ENCODE results near the gene TMEM14C.
"Not testable (repeated sequence)": the region's sequence is repeated elsewhere in the genome, so short reads cannot be mapped to it uniquely, and the experiment has no call there.

The TMEM14C gene

DNA sequence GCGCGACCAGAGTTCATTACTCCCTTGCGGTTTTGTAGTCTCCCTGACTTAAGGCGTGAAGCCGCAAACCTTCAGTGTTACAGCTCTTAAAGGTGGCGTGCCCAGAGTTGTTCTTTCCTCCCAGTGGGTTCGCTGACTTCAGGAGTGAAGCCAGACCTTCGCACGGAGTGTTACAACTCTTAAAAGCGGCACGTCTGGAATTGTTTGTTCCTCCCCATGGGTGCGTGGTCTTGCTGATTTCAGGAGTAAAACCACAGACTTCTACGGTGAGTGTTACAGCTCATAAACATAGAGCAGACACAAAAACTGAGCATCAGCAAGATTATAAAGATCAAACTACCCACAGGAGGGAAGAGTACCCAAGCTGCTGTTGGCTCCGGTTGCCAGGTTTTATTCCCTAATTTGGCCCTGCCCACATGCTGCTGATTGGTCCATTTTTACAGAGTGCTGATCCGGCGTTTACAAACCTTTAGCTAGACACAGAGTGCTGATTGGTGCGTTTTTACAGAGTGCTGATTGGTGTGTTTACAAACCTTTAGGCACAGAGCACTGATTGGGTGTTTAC is 10.4 kb downstream of the TMEM14C start:
- DNase-seq, result peak in 1 of 2 experiments; percentile 15

DNA sequence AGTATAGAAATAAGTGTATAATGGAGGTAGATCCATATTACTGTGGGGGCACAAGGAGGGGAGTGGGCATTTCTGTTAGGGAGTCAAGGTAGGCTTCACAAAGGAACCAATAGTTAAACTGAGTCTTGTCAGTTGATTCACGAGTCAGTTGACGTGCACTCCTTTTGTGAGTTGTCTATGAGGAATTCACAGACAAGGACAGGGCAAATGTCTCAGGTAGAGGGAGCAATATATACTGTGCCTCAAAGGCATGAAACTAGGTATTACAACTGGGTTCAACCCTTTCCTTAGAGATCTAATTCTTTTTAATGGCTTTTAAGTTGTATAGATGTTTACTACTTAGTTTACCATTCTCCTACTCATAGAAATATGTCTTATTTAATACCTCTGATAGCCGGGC is 11.0 kb downstream of the TMEM14C start:
- no peak for DNase-seq
- TF ChIP-seq POLR2A (IDR thresholded peaks at IDR 0.05; ENCODE audit: low read length), result no peak
- no peak for TF ChIP-seq GATA1 (IDR thresholded peaks at IDR 0.05; ENCODE audit: low read depth, low read length)

More for the DNA sequence above, 10.4 kb downstream of the TMEM14C start:
- TF ChIP-seq GATA1 (IDR thresholded peaks at IDR 0.05; ENCODE audit: low read depth, low read length), result no peak
- peak; percentile 24 for TF ChIP-seq POLR2A (IDR thresholded peaks at IDR 0.05; ENCODE audit: low read length)

DNA sequence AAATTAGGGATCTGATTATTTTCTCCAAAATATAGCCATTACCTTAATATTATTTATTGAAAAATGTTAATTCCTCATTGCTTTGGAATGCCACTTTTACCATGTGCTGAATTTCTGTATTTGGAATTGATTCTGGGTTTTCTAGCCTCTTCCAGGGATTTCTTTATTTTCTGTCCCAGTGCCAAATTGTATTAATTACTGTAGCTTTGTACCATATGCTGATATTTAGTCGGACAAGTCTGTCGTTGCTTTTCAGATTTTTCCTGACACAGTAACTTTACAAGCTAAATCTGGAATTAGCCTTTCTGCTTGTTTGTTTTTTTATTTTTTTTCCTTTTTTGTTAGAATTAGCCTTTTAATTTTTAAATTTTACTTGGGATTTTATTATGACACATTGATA is 13.9 kb downstream of the TMEM14C start:
- no peak for DNase-seq
- TF ChIP-seq POLR2A (IDR thresholded peaks at IDR 0.05; ENCODE audit: low read length) (no peak), GATA1 (IDR thresholded peaks at IDR 0.05; ENCODE audit: low read depth, low read length) (no peak)

DNA sequence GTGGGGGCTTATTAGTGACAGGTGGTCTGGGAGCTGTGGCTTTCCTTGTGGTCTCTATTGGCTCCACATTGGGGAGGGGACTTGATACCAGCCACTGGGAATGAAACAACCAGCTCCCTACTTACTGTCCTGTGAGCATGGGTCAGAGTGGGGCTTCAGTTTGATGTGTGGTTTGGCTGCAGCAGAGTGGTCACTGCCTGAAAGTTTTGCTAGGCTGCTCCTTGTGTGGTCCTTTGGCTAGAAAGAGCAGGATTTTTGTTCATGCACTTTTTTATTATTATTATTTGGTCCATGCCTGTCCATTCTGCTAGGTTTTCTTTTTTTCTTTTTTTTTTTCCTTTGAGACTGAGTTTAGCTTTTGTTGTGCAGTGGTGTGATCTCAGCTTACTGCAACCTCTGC is 17.2 kb downstream of the TMEM14C start:
- no peak for DNase-seq
- TF ChIP-seq POLR2A (IDR thresholded peaks at IDR 0.05; ENCODE audit: low read length) (no peak), GATA1 (IDR thresholded peaks at IDR 0.05; ENCODE audit: low read depth, low read length) (no peak)

DNA sequence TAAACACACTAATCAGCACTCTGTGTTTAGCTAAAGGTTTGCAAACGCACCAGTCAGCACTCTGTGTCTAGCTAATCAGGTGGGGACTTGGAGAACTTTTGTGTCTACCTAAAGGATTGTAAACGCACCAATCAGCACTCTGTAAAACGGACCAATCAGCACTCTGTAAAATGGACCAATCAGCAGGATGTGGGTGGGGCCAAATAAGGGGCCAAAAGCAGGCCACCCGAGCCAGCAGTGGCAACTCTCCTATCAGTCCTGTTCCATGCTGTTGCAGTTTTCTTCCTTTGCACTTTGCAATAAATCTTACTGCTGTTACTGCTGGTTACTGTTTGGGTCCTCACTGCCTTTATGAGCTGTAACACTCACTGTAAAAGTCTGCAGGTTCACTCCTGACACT is 18.8 kb downstream of the TMEM14C start:
- peak; percentile 20 to 37 for DNase-seq

DNA sequence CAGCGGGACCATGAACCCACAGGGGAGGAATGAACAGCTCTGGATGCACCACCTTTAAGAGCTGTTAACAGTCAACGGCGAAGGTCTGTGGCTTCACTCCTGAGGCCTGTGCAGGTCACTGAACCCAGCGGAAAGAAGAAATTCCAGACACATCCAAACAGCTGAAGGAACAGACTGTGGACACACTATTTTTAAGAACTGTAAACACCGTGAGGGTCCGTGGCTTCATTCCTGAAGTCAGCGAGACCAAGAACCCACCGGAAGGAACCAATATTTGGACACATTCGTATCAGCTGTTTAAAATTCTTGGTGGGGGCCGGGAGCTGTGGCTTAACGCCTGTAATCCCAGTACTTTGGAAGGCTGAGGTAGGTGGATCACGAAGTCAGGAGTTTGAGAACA is 19.4 kb downstream of the TMEM14C start:
- DNase-seq, result no peak
- TF ChIP-seq GATA1 (IDR thresholded peaks at IDR 0.05; ENCODE audit: low read depth, low read length) (no peak), POLR2A (IDR thresholded peaks at IDR 0.05; ENCODE audit: low read length) (no peak)

DNA sequence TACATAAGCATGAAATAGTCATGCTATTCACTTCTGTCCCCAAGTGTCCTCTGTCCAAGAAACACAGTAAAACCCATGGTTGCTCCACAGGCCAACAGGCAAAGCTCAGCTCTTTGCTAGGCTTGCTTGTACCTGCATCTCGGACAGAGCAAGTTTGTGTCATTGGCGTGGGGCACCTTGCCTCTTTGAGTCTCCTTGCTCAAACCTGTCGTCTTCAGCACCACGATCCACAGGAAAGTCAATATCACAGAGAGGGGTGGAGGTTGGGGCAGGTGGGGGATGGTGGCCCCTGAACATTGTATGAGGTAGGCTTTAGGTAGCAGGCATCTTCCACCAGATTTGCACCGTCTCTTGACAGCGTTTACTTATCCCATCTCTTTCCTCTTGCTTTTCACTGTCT is 20.6 kb downstream of the TMEM14C start:
- TF ChIP-seq GATA1 (IDR thresholded peaks at IDR 0.05; ENCODE audit: low read depth, low read length) (no peak), POLR2A (IDR thresholded peaks at IDR 0.05; ENCODE audit: low read length) (no peak)
- no peak for DNase-seq

DNA sequence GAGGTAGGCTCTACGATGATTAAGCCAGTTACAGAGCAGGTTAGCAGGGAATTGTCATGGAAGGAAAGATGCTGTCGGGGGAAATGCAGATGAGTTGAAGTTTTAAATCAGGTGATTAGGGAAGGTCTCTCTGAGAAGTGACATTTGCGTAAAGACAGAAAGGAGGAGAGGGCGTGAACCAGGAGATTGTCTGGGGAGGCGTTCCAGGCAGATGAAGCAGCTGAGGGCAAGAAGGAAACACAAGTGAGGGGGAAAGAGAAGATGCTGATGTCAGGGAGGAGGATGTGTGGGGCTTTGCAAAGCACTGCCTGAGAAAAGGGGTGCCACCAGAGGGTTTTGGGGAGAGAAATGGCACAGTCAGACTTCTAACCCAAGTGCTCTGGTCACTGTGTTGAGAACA is 22.2 kb downstream of the TMEM14C start:
- no peak for DNase-seq
- no peak for TF ChIP-seq GATA1 (IDR thresholded peaks at IDR 0.05; ENCODE audit: low read depth, low read length)
- no peak for TF ChIP-seq POLR2A (IDR thresholded peaks at IDR 0.05; ENCODE audit: low read length)

DNA sequence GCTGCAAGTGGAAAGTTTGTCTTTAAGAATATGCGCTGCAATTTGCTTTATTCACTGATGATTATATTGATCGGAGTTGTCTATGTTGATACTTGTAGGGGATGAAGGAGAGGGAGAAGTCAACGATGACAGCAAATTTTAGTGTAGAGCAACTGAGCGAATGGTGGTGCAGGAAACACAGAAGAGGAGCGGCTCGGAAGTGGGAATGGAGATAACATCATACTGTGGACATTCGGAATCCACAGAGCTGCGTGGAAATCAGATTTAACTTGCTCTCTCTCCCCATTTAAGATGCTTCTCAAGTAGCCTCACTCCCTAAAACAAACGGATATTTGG is 24.0 kb downstream of the TMEM14C start:
- TF ChIP-seq POLR2A (IDR thresholded peaks at IDR 0.05; ENCODE audit: low read length) (no peak), GATA1 (IDR thresholded peaks at IDR 0.05; ENCODE audit: low read depth, low read length) (no peak)
- DNase-seq, result peak in 1 of 2 experiments; percentile 35

DNA sequence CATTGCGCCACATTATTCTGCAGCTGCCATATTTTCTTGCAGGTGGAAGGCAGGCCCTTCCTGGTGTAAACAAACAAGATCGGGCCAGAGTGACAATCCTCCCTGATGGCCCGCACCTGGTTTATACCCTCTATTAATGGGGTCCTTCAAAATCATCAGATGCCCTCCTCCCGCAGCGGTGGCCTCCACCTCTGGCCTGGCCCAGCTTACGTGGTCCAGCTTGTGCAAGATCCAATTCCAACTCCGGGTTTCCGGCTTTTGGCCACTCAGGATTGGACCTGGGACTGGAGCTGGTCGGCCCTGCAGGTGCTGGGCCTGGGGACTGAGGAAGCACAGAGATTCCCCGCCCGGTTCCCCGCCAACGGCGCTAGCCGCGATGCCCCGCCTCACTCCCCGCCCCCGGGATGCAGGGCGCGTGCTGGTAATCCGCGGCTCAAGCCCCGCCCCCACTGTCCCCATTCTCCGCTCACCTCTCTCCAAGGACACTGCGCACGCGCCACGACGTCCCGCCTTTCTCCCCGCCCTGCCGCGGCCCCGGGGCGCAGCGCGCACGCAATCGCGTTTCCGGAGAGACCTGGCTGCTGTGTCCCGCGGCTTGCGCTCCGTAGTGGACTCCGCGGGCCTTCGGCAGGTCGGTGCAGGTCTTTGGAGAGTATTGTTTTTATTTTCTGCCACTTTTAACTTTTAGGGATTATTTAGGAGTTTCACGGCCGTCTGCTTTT is 24.5 kb downstream of the TMEM14C start, which contains the start of gene TMEM14B:
Gene TMEM14B, plus strand, starts transcription at position 555 of the 722 bp plus-strand sequence. CDS start 1,441 bp downstream, outside the sequence.
- TF ChIP-seq POLR2A (IDR thresholded peaks at IDR 0.05; ENCODE audit: low read length) (peak; percentile 85), GATA1 (IDR thresholded peaks at IDR 0.05; ENCODE audit: low read depth, low read length) (no peak)
- peak; percentile 98 to 99 for DNase-seq

DNA sequence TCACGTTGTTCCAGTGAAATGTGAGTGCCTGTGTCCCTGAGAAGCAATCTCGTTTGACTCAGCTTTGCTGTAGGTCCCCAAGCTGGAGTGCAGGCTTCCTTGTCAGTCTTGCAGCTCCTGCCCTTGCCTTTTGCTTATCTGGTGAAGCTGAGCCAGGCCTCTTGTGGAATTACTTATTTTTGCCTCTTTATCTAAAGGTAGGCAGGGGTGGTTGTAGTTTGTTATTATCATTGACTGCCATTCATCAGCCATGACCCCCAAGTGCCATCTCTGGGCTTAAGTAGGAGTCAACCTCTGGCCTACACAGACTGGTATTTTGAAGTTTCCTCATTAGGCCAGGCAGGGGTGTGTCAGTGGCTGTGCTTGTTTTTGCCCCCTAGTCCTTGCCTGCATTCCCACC is 26.9 kb downstream of the TMEM14C start:
- no peak for TF ChIP-seq GATA1 (IDR thresholded peaks at IDR 0.05; ENCODE audit: low read depth, low read length)
- peak; percentile 48 for TF ChIP-seq POLR2A (IDR thresholded peaks at IDR 0.05; ENCODE audit: low read length)
- peak; percentile 85 to 97 for DNase-seq

DNA sequence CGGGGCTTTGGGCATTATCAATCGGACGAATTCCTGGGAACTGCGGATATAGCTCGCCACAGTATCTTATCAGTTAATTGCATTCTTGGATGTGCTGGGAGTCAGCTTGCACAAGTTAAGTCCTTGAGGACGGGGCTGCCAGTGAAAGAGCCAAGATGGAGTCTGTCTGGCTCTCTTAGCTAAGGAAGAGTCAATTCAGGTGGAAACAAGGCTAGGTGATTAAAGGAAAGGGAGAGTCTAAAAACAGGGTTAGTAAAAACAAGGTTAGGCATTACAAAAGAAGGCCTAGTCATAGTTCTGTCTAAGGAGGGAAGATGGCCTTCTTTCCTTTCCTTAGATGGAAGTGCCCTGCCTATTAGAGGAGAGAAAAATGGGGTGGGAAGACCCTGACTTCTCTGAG is 27.7 kb downstream of the TMEM14C start:
- DNase-seq, result not testable (repeated sequence)

DNA sequence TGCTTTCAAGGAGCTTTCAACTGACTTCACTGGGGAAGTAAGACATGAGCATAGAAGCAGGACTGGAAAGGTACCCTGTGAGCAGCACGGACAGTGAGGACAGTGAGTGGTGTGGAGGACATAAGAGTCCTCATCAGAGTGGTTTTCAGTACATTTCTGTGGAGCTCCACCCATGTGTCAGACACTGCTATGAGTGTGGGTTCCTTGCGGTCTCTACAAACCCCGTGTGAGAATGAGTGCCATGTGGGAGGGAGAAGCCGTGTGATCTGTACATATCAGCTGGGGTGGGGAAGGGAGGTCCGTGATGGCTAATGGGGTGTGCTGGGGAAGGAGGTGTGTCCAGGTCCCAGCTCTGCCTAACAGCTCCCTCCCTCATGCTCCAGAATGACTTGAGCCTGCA is 28.9 kb downstream of the TMEM14C start:
- TF ChIP-seq POLR2A (IDR thresholded peaks at IDR 0.05; ENCODE audit: low read length), result peak; percentile 17
- peak; percentile 66 to 71 for DNase-seq

DNA sequence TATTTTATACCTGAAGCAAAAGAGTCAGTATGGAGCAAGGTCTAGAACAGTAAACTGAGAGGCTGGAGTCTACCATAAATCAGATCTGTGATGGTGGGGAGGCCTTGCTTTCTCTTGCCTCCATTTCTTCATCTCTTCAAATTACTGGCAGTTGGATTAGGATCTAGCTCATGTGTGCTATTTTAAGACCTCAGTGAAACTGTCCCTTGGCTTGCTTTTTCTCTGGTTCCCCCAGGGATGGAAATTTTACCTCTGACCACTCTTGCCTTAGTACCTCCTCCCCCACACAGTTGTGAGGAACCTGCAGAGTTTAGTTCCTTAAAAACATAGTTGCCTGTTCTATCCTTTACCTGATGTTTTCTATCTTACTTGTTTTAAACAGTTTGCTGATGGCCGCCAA is 33.2 kb downstream of the TMEM14C start:
- no peak for DNase-seq
- no peak for TF ChIP-seq POLR2A (IDR thresholded peaks at IDR 0.05; ENCODE audit: low read length)
- TF ChIP-seq GATA1 (IDR thresholded peaks at IDR 0.05; ENCODE audit: low read depth, low read length), result no peak

DNA sequence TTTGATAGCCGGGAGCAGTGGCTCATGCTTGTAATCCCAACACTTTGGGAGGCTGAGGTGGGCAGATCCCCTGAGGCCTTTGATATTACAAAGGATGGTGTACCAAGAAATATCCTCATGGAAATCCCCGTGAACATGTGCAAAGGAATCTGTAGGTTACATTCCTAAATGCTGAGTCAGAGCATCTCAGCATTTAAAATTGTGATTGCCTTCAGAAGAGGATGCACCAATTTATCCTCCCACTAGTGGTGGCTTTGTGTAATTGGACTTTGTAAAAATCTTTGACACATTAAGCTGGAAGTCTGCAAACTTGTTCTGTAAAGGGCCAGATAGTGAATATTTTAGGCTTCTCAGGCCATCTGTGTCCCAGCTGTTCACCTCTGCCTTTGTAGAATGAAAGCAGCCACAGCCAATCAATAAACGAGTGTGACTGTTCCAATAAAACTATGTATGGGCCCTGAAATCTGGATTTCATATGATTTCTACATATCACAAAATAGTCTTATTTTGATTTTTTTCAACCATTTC is 36.5 kb downstream of the TMEM14C start:
- no peak for TF ChIP-seq GATA1 (IDR thresholded peaks at IDR 0.05; ENCODE audit: low read depth, low read length)
- TF ChIP-seq POLR2A (IDR thresholded peaks at IDR 0.05; ENCODE audit: low read length), result no peak
- peak; percentile 74 to 80 for DNase-seq

Data from erythroblast (primary cell).